Glomerular visceral epithelial cell (primary cell): ENCODE data around the gene ST8SIA4.

ENCODE experiments used
- DNase-seq: peaks from one replicate; pipeline ENCODE4 v3.0.0-alpha.2; 2016; ENCODE audit errors: extremely low spot score

The ST8SIA4 gene

GRCh38 chr5:100903039-100903887 is at the start of gene ST8SIA4:
ST8SIA4 (minus strand) TSS chr5:100903282; CDS start chr5:100902955, 327 bp downstream.
- DNase-seq: peak; percentile 89

- no peak for DNase-seq
Measured at GRCh38 chr5:100950985-100951384, 47.9 kb upstream of the ST8SIA4 start.

- no peak for DNase-seq
Measured at GRCh38 chr5:100913298-100913697, 10.2 kb upstream of the ST8SIA4 start.

GRCh38 chr5:100909034-100909433 is 6.0 kb upstream of the ST8SIA4 start:
- DNase-seq: no peak

GRCh38 chr5:100905259-100905914 is 2.3 kb upstream of the ST8SIA4 start:
- no peak for DNase-seq

- no peak for DNase-seq
Measured at GRCh38 chr5:100904259-100904861, 1.3 kb upstream of the ST8SIA4 start.

GRCh38 chr5:100902440-100903038 is 543 bp downstream of the ST8SIA4 start:
- DNase-seq: peak; percentile 12

- DNase-seq: peak; percentile 9
Measured at GRCh38 chr5:100901821-100902341, 1.2 kb downstream of the ST8SIA4 start.

- DNase-seq: peak; percentile 69
Measured at GRCh38 chr5:100900796-100901781, 2.0 kb downstream of the ST8SIA4 start.

GRCh38 chr5:100900142-100900795 is 2.8 kb downstream of the ST8SIA4 start:
- DNase-seq: peak; percentile 36

- no peak for DNase-seq
Measured at GRCh38 chr5:100899675-100900074, 3.4 kb downstream of the ST8SIA4 start.

GRCh38 chr5:100898504-100899346 is 4.4 kb downstream of the ST8SIA4 start:
- no peak for DNase-seq

GRCh38 chr5:100896054-100896453 is 7.0 kb downstream of the ST8SIA4 start:
- DNase-seq: no peak

- no peak for DNase-seq
Measured at GRCh38 chr5:100890461-100891008, 12.5 kb downstream of the ST8SIA4 start.

- no peak for DNase-seq
Measured at GRCh38 chr5:100889896-100890295, 13.2 kb downstream of the ST8SIA4 start.

- no peak for DNase-seq
Measured at GRCh38 chr5:100889165-100889743, 13.8 kb downstream of the ST8SIA4 start.

- DNase-seq: no peak
Measured at GRCh38 chr5:100877274-100877673, 25.8 kb downstream of the ST8SIA4 start.

GRCh38 chr5:100872408-100873190 is 30.5 kb downstream of the ST8SIA4 start:
- DNase-seq: no peak
